HG03469 (cell line): Measurements from ENCODE around the gene AGMO.

ENCODE experiments used
- ATAC-seq: cut with Tn5 transposase; IDR thresholded peaks from one replicate; pipeline ENCODE4 v1.9.1; 2021; ENCODE audit warnings: mild to moderate bottlenecking, moderate library complexity, moderate number of reproducible peaks; ENCODE audit not compliant: unreplicated experiment

AGMO gene

DNA sequence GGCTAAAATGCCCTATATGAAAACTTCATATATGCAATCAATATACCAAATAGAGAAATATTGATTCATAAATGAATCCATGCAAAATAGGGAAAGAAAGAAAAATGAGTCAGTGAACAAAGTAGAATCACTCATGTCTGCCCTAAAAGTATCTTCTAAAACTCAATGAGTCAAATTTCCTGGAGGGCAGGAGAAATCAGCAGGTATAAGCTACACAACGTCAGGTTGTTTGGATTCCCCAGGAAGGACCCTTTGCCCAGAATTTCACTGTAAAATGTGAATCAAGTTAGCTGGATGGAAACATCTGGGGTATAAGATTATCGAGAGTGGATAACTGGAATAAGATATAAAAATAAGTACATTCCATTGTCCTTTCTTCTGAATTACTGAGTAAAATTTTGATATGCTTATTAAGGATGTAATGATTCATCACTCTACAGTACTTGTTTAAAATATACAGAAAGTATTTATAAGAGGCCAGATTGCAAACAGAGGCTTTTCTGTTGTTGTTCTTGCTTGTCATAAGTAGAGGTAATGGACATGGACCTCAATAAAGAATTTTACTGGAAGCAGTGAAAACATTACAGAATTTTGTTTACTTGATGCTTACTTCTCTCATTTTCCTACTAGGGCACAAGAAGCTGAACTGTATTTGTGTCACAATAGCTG is 99.0 kb downstream of the AGMO start:
- no peak for ATAC-seq

DNA sequence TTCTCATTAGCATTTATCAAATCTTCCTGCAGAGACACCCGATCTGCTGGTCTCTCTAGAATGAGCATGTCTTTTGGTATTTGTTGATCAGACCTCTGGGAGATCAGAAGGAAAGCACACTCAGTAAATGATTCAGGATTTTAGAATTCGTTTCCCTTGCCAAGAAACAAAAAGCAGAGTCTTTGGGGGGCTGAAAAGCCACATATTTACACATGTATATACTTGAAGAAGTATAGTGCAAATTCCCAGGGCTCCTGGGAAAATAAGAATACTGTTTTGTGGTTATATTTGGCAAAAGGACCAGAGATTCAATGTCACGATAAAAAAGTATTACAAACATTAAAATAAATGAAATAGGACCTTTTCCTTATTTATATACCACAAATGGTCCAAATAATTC is 100.2 kb downstream of the AGMO start:
- ATAC-seq, result no peak

DNA sequence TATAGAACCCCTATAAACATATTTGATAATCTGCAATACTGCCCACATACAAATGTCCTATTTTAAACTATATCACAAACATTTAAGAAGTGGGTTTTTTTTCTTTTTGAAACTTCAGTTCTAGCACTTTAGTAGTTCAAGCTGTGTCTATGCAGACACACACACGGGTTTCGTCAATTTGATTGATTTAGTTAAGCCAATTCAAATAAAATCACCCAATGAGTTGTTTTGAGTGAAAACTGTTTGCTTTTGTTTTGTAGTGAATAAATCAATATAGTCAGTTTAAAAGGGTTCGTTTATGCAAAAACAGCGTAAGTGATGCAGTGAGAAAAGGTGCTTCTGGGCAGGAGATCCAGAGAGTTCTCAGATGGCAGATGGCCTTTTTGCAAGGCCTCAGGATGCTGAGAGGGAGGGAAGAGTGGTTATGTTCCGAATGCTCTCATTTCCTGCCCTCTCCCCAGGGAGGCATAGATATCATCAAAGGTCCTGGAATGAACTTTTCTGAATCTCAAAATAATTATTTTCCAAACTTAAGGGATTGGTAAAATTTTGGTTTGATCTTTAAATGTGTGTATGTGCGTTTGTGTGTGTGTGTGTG is 102.7 kb downstream of the AGMO start:
- no peak for ATAC-seq

DNA sequence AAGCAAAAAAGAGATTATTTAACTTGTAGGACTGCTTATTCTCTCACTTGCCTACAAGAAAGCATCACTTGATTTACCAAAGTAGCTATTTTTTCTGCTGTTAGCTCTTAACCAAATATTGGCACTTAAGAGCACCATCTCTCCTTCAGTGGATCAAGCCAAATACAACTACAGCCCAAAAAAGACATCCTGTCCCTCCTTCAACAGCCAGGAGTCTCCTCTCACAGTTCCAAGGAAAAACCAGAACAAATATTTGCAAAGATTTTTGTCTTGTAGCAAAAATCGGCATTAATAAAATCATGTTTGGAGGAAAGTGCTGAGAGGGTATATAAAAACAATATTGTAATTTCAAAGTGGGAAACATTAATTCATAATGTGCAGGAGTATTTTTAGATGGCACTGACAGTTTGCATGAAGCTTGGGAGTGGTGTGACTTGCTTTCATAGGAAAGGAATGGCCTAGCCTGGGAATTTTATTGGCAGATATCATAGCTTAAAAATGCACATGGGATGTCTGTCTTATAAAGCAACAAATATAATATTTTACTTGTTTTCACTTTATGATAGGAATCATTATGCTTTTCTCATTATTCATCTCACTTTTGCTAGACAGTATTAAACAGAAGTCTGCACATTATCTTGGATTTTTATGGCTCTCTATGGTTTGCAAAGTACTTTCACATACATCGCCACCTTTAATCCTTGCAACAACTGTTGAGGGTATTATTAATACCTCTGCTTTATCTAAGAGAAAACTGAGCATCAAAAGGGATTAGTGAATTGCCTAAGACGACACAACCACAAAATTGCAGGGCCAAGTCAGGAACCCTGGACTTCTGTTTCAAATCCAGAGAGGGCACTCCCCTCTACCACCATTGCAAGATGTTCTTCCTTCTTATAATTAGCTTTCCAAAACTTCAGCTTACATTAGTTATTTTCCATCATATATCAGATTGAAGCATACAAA is 103.5 kb downstream of the AGMO start:
- ATAC-seq, result no peak

DNA sequence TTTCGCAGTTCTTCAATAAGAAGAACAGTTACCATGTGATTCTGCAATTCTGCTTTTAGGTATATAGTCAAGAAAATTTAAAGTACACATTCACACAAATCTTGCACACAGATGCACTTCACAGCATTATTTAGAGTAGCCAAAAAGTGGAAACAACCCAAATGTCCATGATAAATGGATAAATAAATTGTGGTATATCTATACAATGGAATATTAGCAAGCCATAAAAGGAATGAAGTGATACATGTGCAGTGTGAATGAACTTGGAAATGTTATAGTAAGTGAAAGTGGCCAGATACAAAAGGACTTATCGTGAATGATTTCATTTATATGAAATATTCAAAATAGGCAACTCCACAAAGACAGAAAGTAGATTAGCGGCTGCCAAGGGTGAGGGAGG is 109.1 kb downstream of the AGMO start:
- no peak for ATAC-seq

DNA sequence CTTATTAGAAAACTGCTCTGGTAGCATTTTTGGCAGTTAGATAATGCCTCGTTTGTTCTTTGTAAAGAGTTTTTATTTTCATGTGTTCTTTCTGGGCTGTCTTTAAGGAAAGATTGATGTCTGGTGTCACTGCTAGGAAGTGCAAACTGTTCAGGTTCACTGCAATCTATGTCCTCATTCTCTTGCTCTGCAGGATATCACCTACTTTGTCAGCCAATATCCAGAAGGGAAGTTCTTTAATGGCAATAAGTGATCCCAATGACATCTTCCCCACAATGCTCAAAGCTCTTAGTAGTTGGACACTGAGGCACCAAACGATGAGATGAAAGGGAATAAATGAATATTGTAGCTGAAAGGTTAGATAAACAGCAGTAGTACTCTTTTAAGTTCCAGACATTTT is 115.1 kb downstream of the AGMO start:
- no peak for ATAC-seq

DNA sequence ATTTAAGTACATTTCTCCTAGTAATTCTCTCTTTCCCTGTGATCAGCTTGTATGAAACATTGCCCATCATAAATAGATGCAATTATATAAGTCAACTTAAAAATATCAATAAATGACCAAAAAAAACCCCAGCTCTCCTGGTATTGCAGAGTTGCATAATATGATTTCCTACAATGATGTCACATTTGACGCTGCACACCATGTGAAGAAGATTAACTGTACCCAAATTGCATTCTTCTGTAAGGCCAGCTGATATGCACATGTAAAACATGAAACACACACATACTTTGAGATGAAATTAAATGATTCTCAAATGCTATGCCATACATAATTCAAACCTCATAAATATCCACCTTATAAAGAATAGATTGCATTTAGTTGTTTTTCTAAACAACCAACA is 115.5 kb downstream of the AGMO start:
- ATAC-seq, result no peak

DNA sequence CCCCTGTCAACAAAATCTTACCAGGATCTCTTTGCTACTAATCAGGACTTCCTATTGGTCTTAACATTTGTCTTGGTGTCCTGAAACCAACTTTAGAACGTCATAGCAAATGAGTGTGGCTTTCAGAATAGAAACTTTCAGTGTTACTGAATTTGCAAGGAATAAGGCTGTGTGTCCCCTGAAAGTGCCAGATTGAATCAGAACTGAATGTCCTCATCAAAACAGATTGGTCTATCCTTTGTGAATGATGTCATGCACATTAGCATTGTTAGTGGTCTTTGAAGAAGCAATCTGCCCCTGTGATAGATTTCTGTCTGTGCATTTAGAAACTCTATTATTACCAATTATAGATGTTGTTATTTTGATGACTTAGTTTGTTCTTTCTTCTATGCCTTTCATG is 119.9 kb downstream of the AGMO start:
- ATAC-seq, result no peak

DNA sequence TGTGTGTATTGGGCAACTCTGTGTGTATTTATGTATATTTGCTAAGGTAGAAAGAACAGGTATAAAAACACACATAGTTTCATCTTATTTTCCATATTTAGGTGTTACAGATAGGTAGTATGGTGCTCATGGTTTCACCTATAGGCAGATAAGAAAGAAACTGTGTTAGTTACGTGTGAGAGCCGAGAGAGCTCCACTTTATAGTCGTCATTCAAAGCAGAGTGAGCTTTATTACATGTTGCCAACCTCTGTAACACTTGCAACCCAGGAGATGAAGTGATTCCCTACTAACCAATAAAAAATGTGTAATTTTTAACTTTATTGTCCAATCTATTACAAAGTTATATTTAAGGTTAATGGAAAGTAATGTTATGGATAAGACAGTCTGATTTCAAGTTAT is 121.3 kb downstream of the AGMO start:
- ATAC-seq, result no peak

DNA sequence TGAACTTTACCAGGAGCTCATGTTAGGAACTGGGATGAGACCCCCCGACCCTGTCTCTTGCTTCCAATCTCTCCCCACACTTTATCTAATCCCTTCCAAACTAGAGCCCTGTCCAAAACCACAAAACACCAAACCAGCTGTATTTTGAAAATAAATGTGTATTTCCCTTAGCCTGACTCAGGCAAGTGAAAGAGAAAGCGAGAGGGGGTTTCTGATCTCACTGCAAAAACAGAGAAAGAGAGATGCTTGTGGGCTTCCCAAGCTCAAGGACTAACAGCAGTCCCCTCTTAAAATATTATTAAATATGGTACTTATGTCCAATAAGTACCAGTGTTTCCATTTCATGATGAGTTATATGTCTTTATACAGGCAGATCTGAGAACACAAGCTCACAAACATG is 122.0 kb downstream of the AGMO start:
- ATAC-seq, result no peak

DNA sequence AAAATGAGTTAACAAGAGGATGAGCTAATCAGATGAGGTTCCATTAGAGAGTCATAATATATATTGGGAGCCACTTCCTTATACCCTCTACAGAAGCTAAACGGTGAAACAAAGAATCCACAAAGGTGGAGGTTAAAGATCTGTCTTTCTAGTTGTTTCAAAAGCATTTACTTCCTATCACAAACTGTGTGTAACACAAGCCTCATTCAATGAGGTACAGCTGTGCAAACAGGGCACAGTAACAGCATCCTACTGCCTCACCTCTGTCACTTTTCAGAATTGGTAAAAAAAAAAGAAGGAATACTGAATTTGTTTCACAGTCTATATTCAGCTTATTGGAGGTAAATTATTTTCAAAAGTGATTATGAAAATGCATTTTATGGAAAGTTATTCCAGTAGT is 128.7 kb downstream of the AGMO start:
- ATAC-seq, result no peak

DNA sequence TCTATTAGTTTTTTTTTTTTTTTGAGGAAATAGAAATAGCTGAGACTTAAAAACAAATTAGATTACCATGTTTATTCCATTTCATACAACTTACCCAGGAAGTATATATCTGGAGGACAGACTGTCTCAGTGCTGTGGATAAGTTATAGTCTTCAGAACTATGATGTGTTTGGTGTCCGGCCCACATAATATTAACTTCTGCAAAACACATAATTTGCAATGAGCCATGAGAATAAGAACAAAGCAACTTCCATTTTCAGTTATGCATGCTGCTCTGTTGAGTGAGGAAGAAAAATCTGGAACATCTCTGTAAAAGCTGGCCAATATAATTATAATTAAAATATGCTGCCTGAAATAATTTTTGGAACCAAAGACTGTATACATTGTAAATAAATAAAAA is 130.9 kb downstream of the AGMO start:
- ATAC-seq, result no peak

DNA sequence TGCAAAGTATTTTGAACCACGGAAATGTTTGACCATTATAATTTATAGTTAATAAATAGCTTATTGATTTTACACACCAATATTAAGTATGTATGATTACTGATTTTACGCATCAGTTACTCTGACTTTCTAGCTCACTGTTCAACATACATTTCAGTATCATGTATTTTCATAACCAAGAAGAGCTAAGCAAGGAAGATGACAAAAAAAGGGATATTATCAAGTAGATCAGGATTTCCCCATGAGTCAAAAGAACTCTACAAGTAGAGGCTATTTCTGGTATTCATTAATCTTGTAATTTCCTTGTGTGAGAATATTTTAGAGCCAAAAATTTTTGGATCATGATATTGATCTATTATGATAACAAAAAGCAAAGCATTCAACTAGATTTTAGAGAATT is 131.6 kb downstream of the AGMO start:
- no peak for ATAC-seq

DNA sequence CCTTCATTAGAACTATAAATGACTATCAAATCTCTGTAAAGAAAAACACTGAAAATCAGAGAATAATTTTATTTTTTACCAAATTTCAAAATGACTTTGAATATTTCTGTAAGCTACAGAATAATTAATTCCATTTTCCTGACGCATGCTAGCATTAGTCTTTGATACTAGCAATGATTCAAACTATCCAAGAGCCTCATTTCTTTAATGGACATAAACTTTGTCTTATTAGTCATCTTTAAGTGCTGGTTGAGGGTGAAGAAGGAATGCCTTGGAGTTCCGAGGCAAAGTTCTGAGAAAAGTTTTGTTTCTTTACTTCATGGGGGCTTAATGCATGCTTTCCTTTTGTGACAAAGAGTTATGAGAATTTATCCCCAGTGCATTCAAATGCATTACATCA is 137.3 kb downstream of the AGMO start:
- no peak for ATAC-seq

DNA sequence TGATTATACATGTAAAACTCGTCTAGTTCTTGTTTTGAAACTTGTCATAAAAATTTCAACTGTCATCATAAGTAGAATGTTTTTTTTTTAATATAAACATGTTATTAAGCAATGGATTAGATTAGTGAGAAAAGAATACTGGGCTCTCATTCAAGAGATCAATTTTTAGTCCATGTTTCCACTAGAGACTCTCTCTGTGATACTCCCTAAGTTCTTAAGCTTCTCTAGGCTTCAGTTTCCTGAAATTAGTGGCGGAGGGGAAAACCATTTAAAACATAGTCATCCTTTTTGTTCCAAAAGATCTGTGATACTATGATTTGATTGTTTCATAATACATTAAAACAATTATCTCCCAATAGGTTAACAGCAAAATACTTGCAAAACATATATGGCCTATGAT is 142.2 kb downstream of the AGMO start:
- no peak for ATAC-seq

DNA sequence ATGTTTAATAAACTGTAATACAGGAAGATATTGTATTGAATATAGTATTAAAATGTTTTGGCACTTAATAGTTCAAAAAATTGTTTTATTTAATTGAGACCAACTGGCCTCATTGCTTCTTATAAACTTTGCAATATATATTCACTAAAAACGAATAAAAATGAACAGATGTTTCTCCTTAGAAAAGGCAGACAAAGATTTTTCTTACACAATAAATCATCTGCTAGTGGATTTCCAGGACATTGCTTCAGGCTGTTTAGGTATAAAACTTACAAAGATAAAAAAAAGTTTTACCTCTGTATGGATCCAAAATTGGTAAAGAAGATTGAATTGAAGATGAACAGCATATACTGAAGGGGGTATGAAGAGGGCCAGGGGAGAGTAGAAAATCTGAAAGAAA is 143.6 kb downstream of the AGMO start:
- ATAC-seq, result no peak

DNA sequence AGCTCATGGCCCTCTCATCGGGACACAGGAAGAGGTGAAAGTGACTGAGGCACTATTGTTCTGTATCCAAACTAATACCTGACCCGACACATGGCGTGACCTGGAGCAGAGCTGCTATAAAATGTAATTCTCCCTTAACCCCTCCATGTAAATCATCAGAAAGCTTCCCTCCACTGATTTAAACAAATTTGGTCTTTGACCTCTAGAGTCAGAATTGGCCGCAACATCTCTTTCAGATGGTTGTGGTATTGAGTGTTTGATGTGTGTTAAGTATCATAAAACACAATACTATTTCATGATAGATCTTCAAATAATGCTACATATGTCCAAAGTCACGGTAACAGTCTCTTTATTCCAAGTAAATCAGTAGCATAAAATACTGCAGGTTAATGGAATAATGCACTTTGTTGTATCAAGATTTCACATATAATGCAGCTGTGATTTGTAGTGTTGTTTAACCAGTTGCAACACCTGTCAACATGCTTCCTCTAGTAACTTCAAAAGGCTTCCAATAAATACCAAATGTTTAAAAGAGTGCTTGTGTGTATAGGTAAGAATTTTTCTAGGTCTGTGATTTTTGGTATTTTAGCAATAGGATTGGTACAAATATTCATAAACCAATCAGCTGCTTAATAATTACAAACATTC is 144.3 kb downstream of the AGMO start:
- no peak for ATAC-seq

DNA sequence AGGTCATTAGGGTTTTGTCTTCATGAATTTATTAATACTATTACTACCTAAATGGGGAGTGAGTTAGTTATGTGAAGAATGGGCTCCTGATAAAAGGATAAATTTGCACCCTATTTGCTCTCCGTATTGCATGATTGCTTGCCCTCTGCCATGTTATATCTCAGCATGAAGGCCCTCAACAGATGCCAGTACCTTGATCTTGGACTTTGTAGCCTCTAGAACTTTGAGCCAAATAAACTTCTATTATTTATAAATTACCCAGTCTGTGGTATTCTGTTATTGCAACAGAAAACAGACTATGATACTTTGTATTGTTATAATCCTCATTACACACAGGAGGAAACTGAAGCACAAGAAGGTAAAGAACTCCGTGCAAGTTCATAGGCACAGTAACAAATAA is 150.8 kb downstream of the AGMO start:
- ATAC-seq, result no peak

DNA sequence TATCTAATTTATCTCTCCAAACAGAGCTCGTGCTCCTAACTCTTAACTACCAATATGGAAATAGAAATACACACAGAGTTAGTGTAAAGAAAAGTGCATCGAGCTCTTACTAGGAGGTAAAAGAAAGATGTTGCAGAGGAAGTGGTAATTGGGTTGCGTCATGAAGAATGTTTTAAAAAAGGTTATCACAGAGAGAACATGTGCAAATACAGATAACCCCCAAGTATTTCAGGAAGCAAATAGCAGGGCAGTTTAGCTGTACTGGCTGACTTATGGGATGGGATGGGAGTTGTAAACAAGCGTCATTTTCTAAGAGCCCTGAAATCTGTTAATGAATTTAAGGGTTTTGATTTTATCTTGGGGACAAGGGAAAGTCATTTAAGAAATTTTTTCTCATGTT is 153.9 kb downstream of the AGMO start:
- ATAC-seq, result no peak

DNA sequence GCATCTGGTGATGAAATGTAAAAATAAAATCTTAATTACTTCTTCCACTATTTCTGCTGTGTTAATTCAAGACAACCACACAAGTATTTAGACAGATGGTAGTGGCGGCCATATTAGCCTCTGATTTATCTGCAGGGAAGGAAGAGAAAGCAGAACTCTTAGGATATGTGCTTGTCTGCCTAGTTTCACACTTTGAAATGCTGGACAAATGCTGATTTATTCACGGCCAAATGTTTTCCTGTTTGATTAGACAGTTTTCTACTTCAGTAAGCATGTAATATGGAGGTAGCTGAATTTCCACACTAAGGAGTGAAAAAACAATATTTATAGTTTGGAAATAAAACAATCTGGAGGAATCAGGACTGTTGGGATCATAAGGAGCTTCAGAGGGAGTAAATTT is 158.1 kb downstream of the AGMO start:
- no peak for ATAC-seq

DNA sequence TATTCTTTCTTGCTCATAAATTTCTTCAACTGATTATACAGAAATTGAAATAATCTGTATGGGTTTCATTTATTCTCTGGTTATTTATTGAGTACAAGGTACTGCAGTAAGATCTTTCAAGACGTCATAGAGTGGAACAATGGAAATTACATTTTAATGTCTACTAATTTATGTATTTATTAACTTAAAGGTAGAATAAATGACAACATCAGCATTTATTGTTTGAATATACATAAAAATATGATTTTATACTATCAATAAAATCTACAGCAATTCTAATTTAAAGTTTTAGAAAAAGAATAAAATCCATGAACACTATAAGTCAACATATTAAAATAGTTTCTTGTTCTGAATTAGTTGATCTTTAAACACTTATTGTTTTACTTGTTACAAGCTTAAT is 158.5 kb downstream of the AGMO start:
- ATAC-seq, result no peak
